HepG2 (cell line): Measurements from ENCODE around the gene RPRD2. TPM values are rescaled to one million over a fixed set of nuclear protein-coding genes. Genes with fewer than 3 reads are reported as not detected.

ENCODE experiments used
- AKAP8 ChIP-seq: sonication (generic); formaldehyde crosslinking; IDR thresholded peaks from 2 replicates; pipeline ENCODE4 v1.5.1; 2020; ENCODE audit warnings: mild to moderate bottlenecking, missing genetic modification reagents
- BATF2 ChIP-seq: sonication (generic); formaldehyde crosslinking; IDR thresholded peaks from 2 replicates; pipeline ENCODE4 v1.8.0; 2022; ENCODE audit warnings: mild to moderate bottlenecking, missing genetic modification reagents, moderate library complexity
- FOXA3 ChIP-seq: IDR thresholded peaks from 2 replicates; pipeline ENCODE4 v1.6.1; 2016; ENCODE audit warnings: missing genetic modification reagents, missing compliant biosample characterization
- HMG20A ChIP-seq: IDR thresholded peaks from 2 replicates; pipeline ENCODE4 v1.6.1; 2016; ENCODE audit warnings: borderline replicate concordance
- LBX2 ChIP-seq: sonication (generic); formaldehyde crosslinking; IDR thresholded peaks from 2 replicates; pipeline ENCODE4 v1.5.0; 2020; ENCODE audit warnings: missing genetic modification reagents, mild to moderate bottlenecking, borderline replicate concordance
- MAFG ChIP-seq: sonication (generic); formaldehyde crosslinking; IDR thresholded peaks from 2 replicates; pipeline ENCODE4 v1.5.1; 2020; ENCODE audit warnings: mild to moderate bottlenecking, missing genetic modification reagents
- NAIF1 ChIP-seq: sonication (generic); formaldehyde crosslinking; IDR thresholded peaks from 2 replicates; pipeline ENCODE4 v1.5.0; 2020; ENCODE audit warnings: mild to moderate bottlenecking, missing genetic modification reagents, borderline replicate concordance
- NFATC3 ChIP-seq: sonication (generic); formaldehyde crosslinking; IDR thresholded peaks from 2 replicates; pipeline ENCODE4 v1.5.1; 2020; ENCODE audit warnings: mild to moderate bottlenecking, missing genetic modification reagents
- RARA ChIP-seq: IDR thresholded peaks from 2 replicates; pipeline ENCODE4 v1.6.1; 2016; ENCODE audit warnings: missing genetic modification reagents, missing compliant biosample characterization
- REPIN1 ChIP-seq: sonication (generic); formaldehyde crosslinking; IDR thresholded peaks from 2 replicates; pipeline ENCODE4 v1.8.0; 2022; ENCODE audit warnings: missing genetic modification reagents, low read depth, mild to moderate bottlenecking, borderline replicate concordance
- SMAD3 ChIP-seq: sonication (generic); formaldehyde crosslinking; IDR thresholded peaks from 2 replicates; pipeline ENCODE4 v1.4.0; 2020; ENCODE audit warnings: missing genetic modification reagents
- SOX13 ChIP-seq, 3 experiments: fragments of 450-650 bp in 1 of 3; sonication (generic) in 1 of 3; formaldehyde crosslinking in 1 of 3; IDR thresholded peaks in 2 of 3; conservative IDR thresholded peaks in 1 of 3; 2 replicates each; pipeline versions ENCODE4 v1.5.0 to v1.6.1; 2016 to 2020; ENCODE audit warnings: antibody characterized with exemption in 1 of 3, mild to moderate bottlenecking in 1 of 3, missing compliant biosample characterization in 1 of 3, missing genetic modification reagents in 1 of 3, moderate library complexity in 1 of 3
- SP4 ChIP-seq: sonication (generic); formaldehyde crosslinking; IDR thresholded peaks from 2 replicates; pipeline ENCODE4 v1.8.1; 2023; ENCODE audit warnings: mild to moderate bottlenecking, missing genetic modification reagents
- THAP11 ChIP-seq: IDR thresholded peaks from 2 replicates; pipeline ENCODE4 v1.6.1; 2016; ENCODE audit warnings: missing biosample characterization, missing genetic modification reagents
- TOPORS ChIP-seq: sonication (generic); formaldehyde crosslinking; IDR thresholded peaks from 2 replicates; pipeline ENCODE4 v1.8.0; 2023; ENCODE audit warnings: mild to moderate bottlenecking, missing genetic modification reagents
- ZBTB3 ChIP-seq: sonication (generic); formaldehyde crosslinking; IDR thresholded peaks from 2 replicates; pipeline ENCODE4 v1.4.0; 2020; ENCODE audit warnings: low read depth, mild to moderate bottlenecking, moderate library complexity, missing genetic modification reagents, borderline replicate concordance
- ZFY ChIP-seq: sonication (generic); formaldehyde crosslinking; IDR thresholded peaks from 2 replicates; pipeline ENCODE4 v1.4.0; 2020; ENCODE audit warnings: missing genetic modification reagents
- ZNF547 ChIP-seq: sonication (generic); formaldehyde crosslinking; IDR thresholded peaks from 2 replicates; pipeline ENCODE4 v1.5.1; 2020; ENCODE audit warnings: mild to moderate bottlenecking, missing genetic modification reagents
- ZSCAN12 ChIP-seq: sonication (generic); formaldehyde crosslinking; IDR thresholded peaks from 2 replicates; pipeline ENCODE4 v1.9.0; 2021; ENCODE audit warnings: mild to moderate bottlenecking, missing genetic modification reagents
- polyA plus RNA-seq, 8 experiments: library from polyadenylated mRNA; depleted of rRNA in 3 of 8; stranded (reverse) in 7 of 8; unstranded in 1 of 8; fragments of >200 nt; fragmentation: Illumina TruSeq in 4 of 8; extraction: Trizol in 4 of 8; gene quantifications; 2 replicates each; pipeline versions ENCODE4 v1.2.1 to v1.2.3, GENCODE V29; 2011 to 2016; ENCODE audit warnings: low read depth in 4 of 8, missing spikeins in 1 of 8, mixed read lengths in 1 of 8; ENCODE audit not compliant: insufficient read depth in 1 of 8
- total RNA-seq, 5 experiments: library from RNA; depleted of rRNA; stranded (reverse); fragments of >200 nt; fragmentation: Illumina TruSeq; extraction: Trizol; gene quantifications; 2 replicates each; pipeline ENCODE4 v1.2.3, GENCODE V29; 2016; ENCODE audit warnings: low read depth in 1 of 5
- TF ChIP-seq, protein P1 (sequence below): sonication (generic); formaldehyde crosslinking; IDR thresholded peaks from 2 replicates; pipeline ENCODE4 v1.4.0; 2020; ENCODE audit warnings: low read depth, missing genetic modification reagents
- TF ChIP-seq, protein P2 (sequence below): sonication (generic); formaldehyde crosslinking; IDR thresholded peaks from 2 replicates; pipeline ENCODE4 v1.4.0; 2020; ENCODE audit warnings: missing genetic modification reagents

Gene RPRD2
- total and polyA plus RNA-seq, 2 of the 13 experiments (the other 11 are each of a cell fraction or from before 2014, with no cell fraction given), result 8.0 to 8.9 TPM

- TF ChIP-seq ZFY (CRISPR knock-in tag) (peak; percentile 55), MAFG (CRISPR knock-in tag) (no peak), SOX13 (IDR thresholded peaks at IDR 0.05) (no peak), SOX13 (CRISPR knock-in tag; conservative IDR thresholded peaks at IDR 0.05 in 1 of 2, IDR thresholded peaks at IDR 0.05 in 1 of 2) (peak in 1 of 2 experiments; percentile 45; a peak in 1 of 4 replicates), RARA (CRISPR knock-in tag) (0 out of 2 replicates have a peak, but pooled peaks have one; percentile 16), ZBTB3 (CRISPR knock-in tag) (no peak), THAP11 (CRISPR knock-in tag) (peak; percentile 93), REPIN1 (peak; percentile 97), NFATC3 (no peak), SMAD3 (CRISPR knock-in tag) (peak; percentile 88; the same call in 1 of the 2 replicates), TOPORS (peak; percentile 71; the same call in 1 of the 2 replicates), ZNF547 (CRISPR knock-in tag) (peak; percentile 55), FOXA3 (CRISPR knock-in tag) (peak; percentile 67), NAIF1 (0 out of 2 replicates have a peak, but pooled peaks have one; percentile 55), ZSCAN12 (CRISPR knock-in tag) (no peak), HMG20A (CRISPR knock-in tag) (no peak), AKAP8 (no peak), LBX2 (no peak), BATF2 (CRISPR knock-in tag) (0 out of 2 replicates have a peak, but pooled peaks have one; percentile 22), SP4 (peak; percentile 85)
- TF ChIP-seq, protein P1, sequence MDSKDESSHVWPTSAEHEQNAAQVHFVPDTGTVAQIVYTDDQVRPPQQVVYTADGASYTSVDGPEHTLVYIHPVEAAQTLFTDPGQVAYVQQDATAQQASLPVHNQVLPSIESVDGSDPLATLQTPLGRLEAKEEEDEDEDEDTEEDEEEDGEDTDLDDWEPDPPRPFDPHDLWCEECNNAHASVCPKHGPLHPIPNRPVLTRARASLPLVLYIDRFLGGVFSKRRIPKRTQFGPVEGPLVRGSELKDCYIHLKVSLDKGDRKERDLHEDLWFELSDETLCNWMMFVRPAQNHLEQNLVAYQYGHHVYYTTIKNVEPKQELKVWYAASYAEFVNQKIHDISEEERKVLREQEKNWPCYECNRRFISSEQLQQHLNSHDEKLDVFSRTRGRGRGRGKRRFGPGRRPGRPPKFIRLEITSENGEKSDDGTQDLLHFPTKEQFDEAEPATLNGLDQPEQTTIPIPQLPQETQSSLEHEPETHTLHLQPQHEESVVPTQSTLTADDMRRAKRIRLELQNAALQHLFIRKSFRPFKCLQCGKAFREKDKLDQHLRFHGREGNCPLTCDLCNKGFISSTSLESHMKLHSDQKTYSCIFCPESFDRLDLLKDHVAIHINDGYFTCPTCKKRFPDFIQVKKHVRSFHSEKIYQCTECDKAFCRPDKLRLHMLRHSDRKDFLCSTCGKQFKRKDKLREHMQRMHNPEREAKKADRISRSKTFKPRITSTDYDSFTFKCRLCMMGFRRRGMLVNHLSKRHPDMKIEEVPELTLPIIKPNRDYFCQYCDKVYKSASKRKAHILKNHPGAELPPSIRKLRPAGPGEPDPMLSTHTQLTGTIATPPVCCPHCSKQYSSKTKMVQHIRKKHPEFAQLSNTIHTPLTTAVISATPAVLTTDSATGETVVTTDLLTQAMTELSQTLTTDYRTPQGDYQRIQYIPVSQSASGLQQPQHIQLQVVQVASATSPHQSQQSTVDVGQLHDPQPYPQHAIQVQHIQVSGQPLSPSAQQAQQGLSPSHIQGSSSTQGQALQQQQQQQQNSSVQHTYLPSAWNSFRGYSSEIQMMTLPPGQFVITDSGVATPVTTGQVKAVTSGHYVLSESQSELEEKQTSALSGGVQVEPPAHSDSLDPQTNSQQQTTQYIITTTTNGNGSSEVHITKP (CRISPR knock-in tag), result 0 out of 2 replicates have a peak, but pooled peaks have one; percentile 53
- TF ChIP-seq, protein P2, sequence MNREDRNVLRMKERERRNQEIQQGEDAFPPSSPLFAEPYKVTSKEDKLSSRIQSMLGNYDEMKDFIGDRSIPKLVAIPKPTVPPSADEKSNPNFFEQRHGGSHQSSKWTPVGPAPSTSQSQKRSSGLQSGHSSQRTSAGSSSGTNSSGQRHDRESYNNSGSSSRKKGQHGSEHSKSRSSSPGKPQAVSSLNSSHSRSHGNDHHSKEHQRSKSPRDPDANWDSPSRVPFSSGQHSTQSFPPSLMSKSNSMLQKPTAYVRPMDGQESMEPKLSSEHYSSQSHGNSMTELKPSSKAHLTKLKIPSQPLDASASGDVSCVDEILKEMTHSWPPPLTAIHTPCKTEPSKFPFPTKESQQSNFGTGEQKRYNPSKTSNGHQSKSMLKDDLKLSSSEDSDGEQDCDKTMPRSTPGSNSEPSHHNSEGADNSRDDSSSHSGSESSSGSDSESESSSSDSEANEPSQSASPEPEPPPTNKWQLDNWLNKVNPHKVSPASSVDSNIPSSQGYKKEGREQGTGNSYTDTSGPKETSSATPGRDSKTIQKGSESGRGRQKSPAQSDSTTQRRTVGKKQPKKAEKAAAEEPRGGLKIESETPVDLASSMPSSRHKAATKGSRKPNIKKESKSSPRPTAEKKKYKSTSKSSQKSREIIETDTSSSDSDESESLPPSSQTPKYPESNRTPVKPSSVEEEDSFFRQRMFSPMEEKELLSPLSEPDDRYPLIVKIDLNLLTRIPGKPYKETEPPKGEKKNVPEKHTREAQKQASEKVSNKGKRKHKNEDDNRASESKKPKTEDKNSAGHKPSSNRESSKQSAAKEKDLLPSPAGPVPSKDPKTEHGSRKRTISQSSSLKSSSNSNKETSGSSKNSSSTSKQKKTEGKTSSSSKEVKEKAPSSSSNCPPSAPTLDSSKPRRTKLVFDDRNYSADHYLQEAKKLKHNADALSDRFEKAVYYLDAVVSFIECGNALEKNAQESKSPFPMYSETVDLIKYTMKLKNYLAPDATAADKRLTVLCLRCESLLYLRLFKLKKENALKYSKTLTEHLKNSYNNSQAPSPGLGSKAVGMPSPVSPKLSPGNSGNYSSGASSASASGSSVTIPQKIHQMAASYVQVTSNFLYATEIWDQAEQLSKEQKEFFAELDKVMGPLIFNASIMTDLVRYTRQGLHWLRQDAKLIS (CRISPR knock-in tag), result no peak
Observed at GRCh38 chr1:150486966-150487762, 123.2 kb downstream of the RPRD2 start, which contains the start of gene TARS2 (continued).
